IPS-18a (cell line): Measurements from ENCODE around the gene CLASP1.

Experiments
- H3K27ac ChIP-seq: one replicate; pipeline ENCODE4 v1.5.1; 2013; ENCODE audit warnings: low read length
- H3K27me3 ChIP-seq: one replicate; pipeline ENCODE4 v1.6.1; 2013; ENCODE audit warnings: mild to moderate bottlenecking, low read length; ENCODE audit not compliant: control insufficient read depth, insufficient read depth
- H3K36me3 ChIP-seq: one replicate; pipeline ENCODE4 v1.6.1; 2013; ENCODE audit warnings: low read depth, low read length; ENCODE audit not compliant: control insufficient read depth
- H3K4me1 ChIP-seq: one replicate; pipeline ENCODE4 v1.6.1; 2013; ENCODE audit warnings: low read depth, low read length; ENCODE audit not compliant: control insufficient read depth
- H3K4me3 ChIP-seq: one replicate; pipeline ENCODE4 v1.5.1; 2013; ENCODE audit warnings: low read length
- H3K9ac ChIP-seq: one replicate; pipeline ENCODE4 v1.6.1; 2013; ENCODE audit warnings: mild to moderate bottlenecking, low read length, moderate library complexity
- H3K9me3 ChIP-seq: one replicate; pipeline ENCODE4 v1.6.1; 2013; ENCODE audit warnings: low read depth, low read length; ENCODE audit not compliant: control insufficient read depth

CLASP1 gene

DNA sequence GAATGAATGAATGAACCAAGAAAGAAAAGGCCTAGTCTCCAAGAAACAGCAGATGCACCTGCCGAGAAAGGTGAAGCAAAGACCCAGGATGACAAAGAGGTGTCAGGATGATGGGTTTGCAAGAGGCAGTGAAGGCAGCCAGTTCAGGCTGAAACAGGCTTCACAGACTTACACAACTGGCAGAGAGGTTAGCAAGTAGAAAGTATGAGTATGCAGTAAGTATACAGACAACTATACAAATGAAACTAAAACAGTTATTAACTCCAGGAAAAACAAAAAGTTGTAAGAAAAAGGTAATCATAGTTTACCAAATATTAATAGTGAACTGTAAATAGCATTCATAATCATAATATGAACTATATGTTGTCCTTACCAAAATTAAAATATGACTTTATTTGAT lies 138.4 kb downstream of the CLASP1 start:
- Histone ChIP-seq H3K4me3 (no peak overlapping the region), H3K4me1 (peaks cover 3% of the 10 kb centered on the region), H3K9ac (no peak overlapping the region), H3K9me3 (no peaks in the 10 kb centered on the region), H3K27ac (no peak overlapping the region), H3K27me3 (no peaks in the 10 kb centered on the region), H3K36me3 (peaks cover 16% of the 10 kb centered on the region)

DNA sequence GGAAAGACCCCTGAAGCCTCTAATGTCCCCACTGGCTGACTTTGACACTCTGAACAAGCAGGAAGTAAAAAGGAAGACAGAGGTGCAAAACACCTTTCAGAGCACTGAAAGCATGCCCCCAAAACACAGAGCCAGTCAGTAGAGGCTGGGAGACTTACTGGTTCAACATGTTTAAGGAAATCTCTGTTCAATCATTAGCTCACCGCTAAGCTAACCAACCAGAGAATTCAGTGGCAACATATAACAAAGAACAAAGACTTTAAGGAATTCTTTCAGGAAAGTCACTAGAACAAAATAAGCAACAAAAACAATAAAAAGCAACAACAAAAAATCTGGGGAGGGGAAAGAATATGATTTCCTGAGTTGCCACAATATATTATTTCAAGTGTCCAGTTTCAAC lies 142.6 kb downstream of the CLASP1 start:
- Histone ChIP-seq H3K27me3 (no peaks in the 10 kb centered on the region), H3K4me1 (no peaks in the 10 kb centered on the region), H3K4me3 (no peak overlapping the region), H3K9ac (no peak overlapping the region), H3K36me3 (peaks cover 12% of the 10 kb centered on the region), H3K9me3 (no peaks in the 10 kb centered on the region), H3K27ac (no peak overlapping the region)

DNA sequence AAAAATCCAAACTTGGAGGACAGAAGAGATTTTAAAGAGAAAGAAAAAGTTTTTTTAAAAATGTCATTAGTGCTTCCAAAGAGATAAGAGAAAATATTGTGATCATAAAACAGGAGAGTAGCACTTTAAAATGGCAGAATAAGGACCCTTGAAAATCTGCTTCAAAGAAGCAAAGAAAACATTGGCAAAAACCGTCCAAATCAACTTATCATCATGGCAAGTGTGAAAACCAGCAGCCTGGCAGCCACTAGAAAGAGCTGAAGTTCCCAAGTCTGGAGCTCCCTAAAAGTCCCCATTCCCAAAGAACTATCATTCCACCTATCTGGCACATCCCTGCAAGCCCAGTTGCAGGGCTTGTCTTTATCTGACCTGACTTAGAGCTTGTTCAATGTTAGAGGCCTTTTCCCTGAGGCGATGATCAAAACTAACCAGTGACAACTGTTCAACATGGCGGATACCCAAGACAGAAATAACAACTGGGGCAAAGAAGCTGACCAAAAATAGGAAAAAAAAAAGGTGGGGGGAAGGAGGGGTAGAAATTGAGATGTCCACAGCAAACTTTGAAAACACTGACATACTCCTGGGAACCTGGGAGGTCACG lies 143.2 kb downstream of the CLASP1 start:
- no peak overlapping the region for H3K9ac ChIP-seq
- no peak overlapping the region for H3K27ac ChIP-seq
- H3K27me3 ChIP-seq: no peaks in the 10 kb centered on the region
- H3K4me1 ChIP-seq: no peaks in the 10 kb centered on the region
- H3K4me3 ChIP-seq: no peak overlapping the region
- H3K9me3 ChIP-seq: no peaks in the 10 kb centered on the region
- peaks cover 14% of the 10 kb centered on the region for H3K36me3 ChIP-seq

DNA sequence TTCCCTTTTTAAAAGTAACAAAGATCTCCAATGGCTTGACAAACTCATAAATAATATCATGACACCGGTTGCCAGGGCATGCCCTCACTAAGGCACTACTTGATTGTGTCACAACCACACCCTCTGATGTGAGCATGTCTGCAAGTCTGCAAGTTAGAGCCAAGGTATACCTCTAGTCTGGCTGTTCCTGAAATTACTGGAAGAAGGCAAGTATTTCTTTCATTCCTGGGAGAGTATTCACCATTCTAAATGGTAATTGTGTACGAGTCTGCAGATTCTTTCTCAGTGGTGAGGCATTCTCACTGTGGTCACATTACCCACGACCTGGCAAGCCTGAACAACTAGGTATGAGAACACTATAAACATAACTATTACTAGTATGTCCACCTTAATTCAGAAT lies 144.3 kb downstream of the CLASP1 start:
- no peak overlapping the region for H3K27ac ChIP-seq
- H3K4me3 ChIP-seq: no peak overlapping the region
- H3K9me3 ChIP-seq: no peaks in the 10 kb centered on the region
- no peaks in the 10 kb centered on the region for H3K27me3 ChIP-seq
- no peak overlapping the region for H3K9ac ChIP-seq
- no peaks in the 10 kb centered on the region for H3K4me1 ChIP-seq
- peaks cover 18% of the 10 kb centered on the region for H3K36me3 ChIP-seq

DNA sequence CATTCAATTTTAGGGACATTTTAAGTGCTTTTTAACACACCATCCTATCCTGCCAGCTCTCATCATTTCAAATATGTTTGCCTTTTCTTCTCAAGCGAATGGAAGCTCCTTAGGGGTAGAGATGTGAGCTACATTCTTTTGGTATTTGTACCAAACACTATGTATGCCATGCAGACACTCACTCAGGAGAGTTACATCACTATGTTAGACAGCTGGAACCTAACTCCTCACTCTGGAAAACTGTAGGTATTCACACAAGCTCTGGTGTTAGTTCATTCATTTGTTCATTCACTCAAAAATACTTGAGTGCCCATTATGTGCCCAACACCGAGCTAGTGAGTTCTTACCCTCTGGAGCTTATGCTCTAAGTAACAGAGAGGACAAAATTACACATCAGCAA lies 144.9 kb downstream of the CLASP1 start:
- Histone ChIP-seq H3K27ac (no peak overlapping the region), H3K9ac (no peak overlapping the region), H3K27me3 (no peaks in the 10 kb centered on the region), H3K4me1 (no peaks in the 10 kb centered on the region), H3K4me3 (no peak overlapping the region), H3K36me3 (peaks cover 21% of the 10 kb centered on the region), H3K9me3 (no peaks in the 10 kb centered on the region)

DNA sequence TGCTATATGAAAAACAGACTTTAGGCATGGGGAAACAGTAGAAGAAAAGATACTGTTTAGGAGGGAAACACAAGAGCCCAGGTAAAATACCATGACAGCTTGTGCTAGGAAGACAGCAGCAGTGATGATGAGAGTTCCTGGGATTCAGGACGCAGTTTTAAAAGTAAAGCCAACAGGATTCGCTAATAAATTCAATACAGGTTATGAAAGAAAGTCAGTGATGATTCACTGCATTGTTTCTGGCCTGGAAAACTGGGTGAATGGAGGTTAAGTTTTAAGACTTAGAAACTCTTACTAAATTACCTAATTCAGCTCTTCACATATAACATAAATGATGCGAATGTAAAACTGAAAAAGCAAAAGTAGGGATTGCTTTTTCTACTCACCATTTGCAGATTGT lies 146.5 kb downstream of the CLASP1 start:
- H3K27me3 ChIP-seq: no peaks in the 10 kb centered on the region
- H3K4me3 ChIP-seq: no peak overlapping the region
- no peak overlapping the region for H3K9ac ChIP-seq
- H3K9me3 ChIP-seq: no peaks in the 10 kb centered on the region
- H3K36me3 ChIP-seq: peaks cover 21% of the 10 kb centered on the region
- H3K27ac ChIP-seq: no peak overlapping the region
- no peaks in the 10 kb centered on the region for H3K4me1 ChIP-seq

DNA sequence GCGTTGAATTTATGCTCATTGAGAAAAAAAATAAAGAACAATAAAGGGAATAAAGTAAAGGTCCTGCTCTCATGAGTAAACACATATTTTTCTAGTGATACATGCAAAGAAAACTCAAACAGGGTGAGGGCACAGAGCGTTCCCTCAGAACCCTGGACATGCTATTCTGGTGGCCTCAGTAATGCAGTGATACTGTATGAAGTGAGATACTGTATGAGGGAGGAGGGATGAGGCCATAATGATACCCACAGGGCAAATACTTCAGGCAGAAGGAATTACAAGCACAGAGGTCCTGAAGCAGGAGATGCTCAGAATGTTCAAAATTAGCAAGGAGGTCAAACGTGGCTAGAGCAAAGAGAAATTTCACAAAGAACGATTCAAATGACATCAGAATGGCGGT lies 147.0 kb downstream of the CLASP1 start:
- Histone ChIP-seq H3K4me1 (no peaks in the 10 kb centered on the region), H3K27ac (no peak overlapping the region), H3K9me3 (no peaks in the 10 kb centered on the region), H3K4me3 (no peak overlapping the region), H3K36me3 (peaks cover 21% of the 10 kb centered on the region), H3K27me3 (no peaks in the 10 kb centered on the region), H3K9ac (no peak overlapping the region)

DNA sequence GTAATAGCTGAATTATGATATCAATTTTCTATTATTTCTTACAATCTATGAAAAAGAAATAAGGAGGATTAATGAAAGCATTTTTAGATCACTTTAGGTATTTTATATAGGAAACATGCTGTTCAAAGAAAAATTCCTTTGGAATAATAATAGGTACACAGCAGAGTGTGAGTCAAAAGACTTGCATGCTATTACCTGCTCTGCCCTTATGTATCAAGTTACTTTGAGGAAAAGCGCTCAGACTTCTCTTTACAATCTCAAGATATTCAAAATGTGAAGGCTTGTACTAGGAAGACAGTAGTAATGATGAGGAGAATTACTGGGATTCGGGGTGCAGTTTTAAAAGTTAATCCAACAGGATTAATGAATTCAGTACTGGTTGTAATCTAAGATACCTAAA lies 147.7 kb downstream of the CLASP1 start:
- H3K36me3 ChIP-seq: peaks cover 21% of the 10 kb centered on the region
- H3K4me1 ChIP-seq: no peaks in the 10 kb centered on the region
- H3K9ac ChIP-seq: no peak overlapping the region
- no peaks in the 10 kb centered on the region for H3K27me3 ChIP-seq
- no peak overlapping the region for H3K4me3 ChIP-seq
- H3K27ac ChIP-seq: no peak overlapping the region
- H3K9me3 ChIP-seq: no peaks in the 10 kb centered on the region

DNA sequence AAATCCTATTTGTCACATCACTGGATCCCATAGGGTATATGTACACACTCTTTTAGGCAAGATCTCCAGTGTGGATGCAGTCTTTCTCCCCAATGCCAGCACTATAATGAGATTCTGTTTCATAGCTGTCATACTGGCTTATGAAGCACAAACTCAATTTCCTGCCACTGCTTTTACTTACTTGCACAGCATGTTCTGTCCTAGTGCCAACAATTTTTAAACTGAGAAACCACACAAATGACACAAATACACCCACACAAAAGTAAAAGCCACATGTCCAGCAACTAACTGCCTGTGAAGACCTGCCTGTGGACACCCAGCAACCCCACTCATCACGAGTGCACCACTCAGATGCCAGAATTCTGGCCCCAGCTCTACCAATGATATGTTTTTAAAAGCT lies 148.2 kb downstream of the CLASP1 start:
- Histone ChIP-seq H3K4me1 (no peaks in the 10 kb centered on the region), H3K27ac (no peak overlapping the region), H3K9ac (no peak overlapping the region), H3K4me3 (no peak overlapping the region), H3K36me3 (peaks cover 21% of the 10 kb centered on the region), H3K9me3 (no peaks in the 10 kb centered on the region), H3K27me3 (no peaks in the 10 kb centered on the region)

DNA sequence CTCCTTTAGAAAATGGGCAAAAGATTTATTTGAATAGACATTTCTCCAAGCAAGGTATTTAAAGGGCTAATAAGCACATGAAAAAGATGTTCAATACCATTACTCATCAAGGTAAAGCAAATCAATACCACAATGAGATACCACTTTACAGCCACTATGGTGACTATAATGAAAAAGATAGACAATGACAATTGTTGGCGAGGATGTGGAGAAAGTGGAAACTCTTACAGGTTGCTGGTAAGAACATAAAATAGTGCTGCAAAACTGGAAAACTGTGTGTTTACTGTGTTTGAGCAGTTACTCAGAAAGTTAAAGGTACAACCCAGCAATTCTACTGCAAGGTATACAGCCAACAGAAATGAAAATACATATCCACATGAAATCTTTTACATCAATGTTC lies 150.5 kb downstream of the CLASP1 start:
- Histone ChIP-seq H3K9ac (no peak overlapping the region), H3K27ac (no peak overlapping the region), H3K4me3 (no peak overlapping the region), H3K9me3 (no peaks in the 10 kb centered on the region), H3K27me3 (no peaks in the 10 kb centered on the region), H3K36me3 (peaks cover 21% of the 10 kb centered on the region), H3K4me1 (no peaks in the 10 kb centered on the region)

DNA sequence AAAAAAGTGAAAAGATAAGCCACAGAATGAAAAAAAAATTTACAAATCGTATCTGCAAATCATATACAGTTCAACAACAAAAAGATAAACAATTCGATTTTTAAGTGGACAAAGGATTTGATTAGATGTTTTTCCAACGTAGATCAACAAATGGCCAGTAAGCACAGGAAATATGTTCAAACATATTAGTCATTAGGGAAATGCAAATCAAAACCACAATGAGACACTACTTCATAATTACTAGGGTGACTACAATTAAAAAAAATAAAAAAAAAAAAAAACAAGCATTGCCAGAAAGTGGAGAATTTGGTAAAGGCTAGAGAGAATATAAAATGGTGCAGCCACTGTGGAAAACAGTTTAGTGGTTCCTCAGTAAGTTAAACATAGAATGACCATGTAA lies 156.9 kb downstream of the CLASP1 start:
- no peaks in the 10 kb centered on the region for H3K9me3 ChIP-seq
- no peak overlapping the region for H3K9ac ChIP-seq
- H3K27ac ChIP-seq: no peak overlapping the region
- no peak overlapping the region for H3K4me3 ChIP-seq
- no peaks in the 10 kb centered on the region for H3K27me3 ChIP-seq
- no peaks in the 10 kb centered on the region for H3K36me3 ChIP-seq
- peaks cover 25% of the 10 kb centered on the region for H3K4me1 ChIP-seq

DNA sequence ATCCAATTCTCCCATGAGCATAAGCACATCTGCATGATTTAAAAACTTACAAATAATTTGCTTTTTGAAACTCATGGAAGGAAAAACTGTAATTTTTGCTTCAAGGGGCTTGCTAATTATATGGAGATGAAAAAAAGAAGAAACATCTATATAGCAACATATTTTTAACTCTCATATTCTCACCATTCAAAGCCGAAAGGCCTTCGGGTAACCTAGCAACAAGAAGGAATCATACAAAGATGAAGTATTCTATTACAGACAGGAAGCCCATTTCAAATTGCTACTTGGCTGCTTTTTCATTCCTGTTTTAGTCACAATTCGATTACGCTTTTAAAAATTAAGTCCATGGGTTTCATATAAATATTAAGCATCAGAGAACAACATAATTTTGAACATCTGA lies 157.7 kb downstream of the CLASP1 start:
- H3K4me1 ChIP-seq: peaks cover 25% of the 10 kb centered on the region
- H3K36me3 ChIP-seq: no peaks in the 10 kb centered on the region
- no peaks in the 10 kb centered on the region for H3K9me3 ChIP-seq
- H3K4me3 ChIP-seq: no peak overlapping the region
- no peak overlapping the region for H3K27ac ChIP-seq
- H3K9ac ChIP-seq: no peak overlapping the region
- no peaks in the 10 kb centered on the region for H3K27me3 ChIP-seq
